HG02852 (cell line): ENCODE data around the gene ECT2L.
A peak's percentile ranks its signal among the peaks of the same experiment; 100 is the strongest.

Source experiments
- ATAC-seq: cut with Tn5 transposase; IDR thresholded peaks from one replicate; pipeline ENCODE4 v1.9.1; 2021; ENCODE audit warnings: mild to moderate bottlenecking, moderate library complexity; ENCODE audit not compliant: unreplicated experiment

ECT2L gene, protein sequence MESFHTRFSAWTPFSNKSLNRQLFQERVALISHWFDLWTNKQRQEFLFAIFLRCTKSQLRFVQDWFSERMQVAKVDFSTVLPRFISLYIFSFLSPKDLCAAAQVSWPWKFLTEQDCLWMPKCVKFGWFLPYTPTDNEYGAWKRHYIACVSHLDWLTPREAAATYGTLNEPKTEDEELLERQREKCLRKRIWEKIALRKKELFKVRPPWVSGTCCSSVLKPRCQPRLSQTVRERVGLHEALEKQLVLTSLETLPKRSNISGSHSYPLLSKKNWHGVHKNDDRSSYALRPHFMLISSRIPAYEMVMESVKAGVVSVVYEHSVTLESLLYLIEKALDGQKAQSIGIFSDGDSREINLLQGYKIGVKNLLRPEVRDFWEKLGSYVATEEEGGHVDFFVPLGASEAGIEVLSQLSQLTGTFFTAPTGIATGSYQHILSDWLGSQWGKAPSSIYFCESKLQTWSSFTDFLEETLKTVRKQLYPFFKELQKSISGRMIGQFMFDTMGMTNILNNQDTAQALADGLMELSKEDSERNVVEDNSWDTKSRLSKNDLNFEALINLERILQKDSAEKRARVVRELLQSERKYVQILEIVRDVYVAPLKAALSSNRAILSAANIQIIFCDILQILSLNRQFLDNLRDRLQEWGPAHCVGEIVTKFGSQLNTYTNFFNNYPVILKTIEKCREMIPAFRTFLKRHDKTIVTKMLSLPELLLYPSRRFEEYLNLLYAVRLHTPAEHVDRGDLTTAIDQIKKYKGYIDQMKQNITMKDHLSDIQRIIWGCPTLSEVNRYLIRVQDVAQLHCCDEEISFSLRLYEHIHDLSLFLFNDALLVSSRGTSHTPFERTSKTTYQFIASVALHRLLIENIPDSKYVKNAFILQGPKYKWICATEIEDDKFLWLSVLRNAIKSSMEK

GRCh38 chr6:138795809-138796603, at the start of gene ECT2L:
Gene ECT2L, plus strand, starts transcription at chr6:138796087. Its CDS starts 17,188 bp downstream, at chr6:138813275.
- no peak for ATAC-seq

DNA sequence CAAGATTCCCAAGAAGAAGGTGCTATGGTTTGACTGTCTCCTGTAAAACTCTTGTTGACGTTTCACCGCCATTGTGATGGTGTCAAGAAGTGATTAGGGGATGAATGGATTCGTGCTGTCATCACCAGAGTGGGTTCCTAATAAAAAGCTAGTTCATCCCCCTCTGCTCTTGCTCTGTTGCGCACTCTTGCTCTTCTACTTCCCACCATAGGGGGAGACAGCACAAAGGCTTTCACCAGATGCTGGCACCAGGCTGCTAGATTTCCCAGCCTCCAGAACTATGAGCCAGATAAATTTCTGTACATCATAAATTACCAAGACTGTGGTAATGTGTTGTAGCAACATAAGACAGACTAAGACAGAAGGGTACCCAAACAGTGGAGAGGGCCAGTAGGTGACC, 43.9 kb upstream of the ECT2L start:
- no peak for ATAC-seq

- ATAC-seq, result no peak
Measured at GRCh38 chr6:138757136-138757535, 38.8 kb upstream of the ECT2L start.

GRCh38 chr6:138765896-138766655, 29.8 kb upstream of the ECT2L start:
- no peak for ATAC-seq

- no peak for ATAC-seq
Measured at GRCh38 chr6:138769102-138769676, 26.7 kb upstream of the ECT2L start.

GRCh38 chr6:138772596-138773176, 23.2 kb upstream of the ECT2L start:
- ATAC-seq, result no peak

DNA sequence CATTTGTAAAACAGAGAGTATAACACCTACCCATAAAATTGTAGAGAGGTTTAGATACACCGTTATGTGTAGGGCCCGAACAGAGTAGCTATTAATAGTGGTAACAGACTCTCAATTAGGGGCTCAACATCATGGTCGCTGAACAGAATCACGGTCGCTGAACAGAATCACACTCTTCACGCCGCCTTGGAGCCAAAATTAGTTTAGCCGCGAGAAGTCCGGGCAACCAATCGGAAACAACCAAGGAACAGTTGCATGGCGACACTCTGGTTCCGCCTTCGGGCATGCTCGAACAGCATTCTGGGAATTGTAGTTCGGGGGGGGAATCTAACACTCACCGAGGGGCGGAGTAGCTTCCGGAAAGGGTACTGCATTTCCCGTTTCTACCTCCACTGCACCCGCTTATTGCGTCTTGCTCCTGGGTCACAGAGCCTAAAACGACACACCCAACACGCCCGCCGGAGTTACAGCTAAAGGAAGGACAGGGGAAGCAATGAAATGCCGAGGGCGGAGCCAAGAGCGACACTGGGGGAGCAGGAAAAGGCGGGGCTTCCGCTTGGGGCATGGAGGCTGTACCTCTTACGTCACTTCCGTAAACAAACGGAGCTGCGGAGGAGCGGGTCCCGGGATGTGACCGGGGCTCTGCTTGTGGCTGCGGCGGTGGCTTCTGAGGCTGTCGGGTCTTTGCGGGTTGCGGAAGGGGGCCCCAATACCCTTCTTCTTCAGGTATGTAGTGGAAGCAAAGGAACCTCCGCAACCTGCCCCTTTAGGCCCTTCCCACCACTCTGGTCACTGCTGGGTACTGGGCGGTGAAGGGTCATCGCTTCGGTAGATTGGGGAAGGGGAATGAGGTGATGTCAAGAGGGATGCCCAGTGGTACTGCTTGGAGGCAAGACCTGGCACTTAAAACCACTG, 22.5 kb upstream of the ECT2L start, which contains the start of gene CCDC28A:
CCDC28A (plus strand) TSS at position 593 of the 915 bp plus-strand sequence. CDS start 2,352 bp downstream, outside the sequence.
- ATAC-seq, result peak; percentile 92

- no peak for ATAC-seq
Measured at GRCh38 chr6:138774370-138774769, 21.5 kb upstream of the ECT2L start.

- no peak for ATAC-seq
Measured at GRCh38 chr6:138776659-138777058, 19.2 kb upstream of the ECT2L start.

DNA sequence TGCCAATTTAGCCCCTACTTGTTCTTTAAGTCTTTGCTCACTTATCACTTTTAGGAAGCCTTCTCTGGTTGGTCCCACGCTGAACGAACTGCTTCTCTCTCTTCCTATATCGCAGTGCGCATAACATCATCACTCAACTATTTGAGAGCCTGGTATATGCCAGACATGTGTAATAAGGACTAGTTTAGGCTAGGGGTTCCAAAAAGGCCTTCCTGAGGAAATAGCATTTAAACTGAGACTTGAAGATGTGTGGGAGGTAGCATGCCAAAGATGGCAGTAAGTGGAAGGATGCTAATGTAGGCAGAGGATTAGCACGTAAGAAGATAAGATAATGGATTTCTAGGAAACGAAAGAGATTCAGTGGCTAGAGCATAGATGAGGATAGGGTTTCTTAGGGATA, 17.6 kb upstream of the ECT2L start:
- no peak for ATAC-seq

DNA sequence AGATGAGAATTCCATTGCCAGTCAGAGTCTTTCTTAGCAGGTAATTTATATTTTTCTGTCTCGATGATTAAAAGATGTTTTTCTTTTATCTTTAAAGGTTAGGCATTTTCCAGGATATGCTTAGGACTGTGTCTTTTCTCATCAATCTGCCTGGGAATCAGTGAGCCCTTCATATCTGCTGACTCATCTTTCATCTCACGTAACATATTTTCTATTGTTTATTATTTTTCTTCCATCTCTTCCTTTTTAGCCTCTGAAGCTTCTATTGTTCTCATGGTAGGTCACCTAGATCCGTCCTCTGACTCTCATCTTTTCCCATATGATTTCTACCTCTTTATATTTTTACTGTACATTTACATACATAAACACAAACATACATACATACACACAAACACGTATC, 13.6 kb upstream of the ECT2L start:
- ATAC-seq, result no peak

DNA sequence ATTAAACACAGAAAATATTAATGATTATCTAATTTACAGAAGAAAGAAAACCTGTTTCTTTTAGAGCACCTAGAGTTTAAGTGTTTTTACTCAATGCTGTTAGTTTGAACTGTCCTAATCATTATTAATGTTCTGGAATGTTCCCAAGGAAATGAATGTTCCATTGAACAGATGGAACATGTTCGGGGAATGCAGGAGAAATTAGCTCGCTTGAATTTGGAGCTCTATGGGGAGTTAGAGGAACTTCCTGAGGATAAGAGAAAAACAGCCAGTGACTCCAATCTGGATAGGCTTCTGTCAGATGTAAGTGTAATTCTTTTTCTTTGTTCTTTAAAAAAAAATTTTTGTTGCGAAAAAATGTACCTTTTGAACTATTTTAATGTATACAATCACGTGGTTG, 10.8 kb upstream of the ECT2L start:
- ATAC-seq, result no peak

DNA sequence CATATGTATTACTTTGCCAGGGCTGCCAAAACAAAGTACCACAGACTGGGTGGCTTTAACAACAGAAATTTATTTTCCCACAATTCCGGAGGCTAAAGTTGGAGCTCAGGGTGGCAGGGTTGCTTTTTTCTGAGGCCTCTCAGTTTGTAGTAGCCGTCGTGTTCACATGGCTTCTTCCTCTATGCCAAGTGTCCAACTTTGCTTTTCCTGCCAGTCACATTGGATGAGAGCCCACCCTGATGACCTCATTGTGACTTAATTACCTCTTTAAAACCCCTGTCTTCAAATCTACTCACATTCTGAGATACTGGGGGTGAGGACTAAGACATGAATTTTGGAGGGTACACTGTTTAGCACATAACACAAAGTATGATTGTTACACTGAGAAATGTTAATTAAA, 9.9 kb upstream of the ECT2L start:
- no peak for ATAC-seq

DNA sequence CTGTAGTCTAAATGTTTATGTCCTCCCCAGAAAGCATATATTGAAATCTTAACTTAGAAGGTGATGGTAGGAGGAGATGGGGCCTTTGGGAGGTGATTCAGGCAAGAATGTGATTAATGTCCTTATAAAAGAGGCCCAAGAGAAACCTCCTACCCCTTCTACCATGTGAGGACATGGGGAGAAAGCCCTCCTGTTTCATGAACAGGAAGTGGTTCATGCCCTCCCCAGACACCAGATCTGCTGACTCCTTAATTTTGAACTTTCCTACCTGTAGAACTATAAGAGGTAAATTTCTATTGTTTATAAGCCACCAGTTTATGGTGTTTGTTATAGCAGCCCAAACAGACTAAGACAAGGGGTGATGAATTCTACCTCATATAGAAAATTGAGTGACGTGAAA, 8.7 kb upstream of the ECT2L start:
- no peak for ATAC-seq

- ATAC-seq, result no peak
Measured at GRCh38 chr6:138796771-138797170, 884 bp downstream of the ECT2L start.

- no peak for ATAC-seq
Measured at GRCh38 chr6:138797806-138798446, 2.0 kb downstream of the ECT2L start.

DNA sequence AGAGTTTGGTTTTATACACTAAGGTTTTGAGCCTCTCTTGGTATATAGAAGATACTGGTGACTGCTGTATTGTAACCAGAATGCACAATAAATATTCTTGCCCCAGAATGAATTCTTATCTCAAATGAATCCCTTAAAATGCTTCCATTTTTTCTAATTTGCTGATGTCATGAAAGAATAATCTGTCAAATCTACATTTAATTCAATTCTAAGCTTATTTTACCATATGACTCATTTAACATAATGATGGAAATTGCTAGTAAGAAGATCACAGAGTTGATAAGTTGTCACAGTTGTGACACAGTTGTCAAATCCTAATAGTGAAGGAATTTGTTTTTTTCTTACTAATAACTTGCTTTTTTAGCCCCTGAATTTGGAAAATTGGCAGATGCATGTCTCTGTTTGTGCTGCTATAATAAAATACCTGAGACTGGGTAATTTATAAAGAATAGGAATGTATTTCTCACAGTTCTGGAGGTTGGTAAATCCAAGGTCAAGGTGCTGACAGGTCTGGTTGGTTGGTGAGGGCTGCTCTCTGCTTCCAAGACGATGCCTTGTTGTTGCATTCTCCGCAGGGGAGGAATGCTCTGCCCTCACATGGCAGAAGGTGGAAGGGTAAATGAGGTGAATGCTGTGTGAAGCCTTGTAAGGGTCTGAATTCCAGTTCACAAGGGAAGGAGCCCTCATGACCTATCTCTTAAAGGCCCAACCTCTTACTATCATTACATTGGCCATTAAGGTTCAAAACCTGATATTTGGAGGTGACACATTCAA, 4.7 kb downstream of the ECT2L start:
- no peak for ATAC-seq
